Muscle layer of colon (tissue), 2 donors: ENCODE results near the gene CCDC93.

Experiments used
- H3K27ac ChIP-seq: one replicate; pipeline ENCODE4 v1.7.0; 2013; ENCODE audit warnings: low read depth, mild to moderate bottlenecking, low read length, moderate library complexity
- H3K27me3 ChIP-seq, 2 donors: one replicate each; pipeline ENCODE4 v1.7.0; 2013; ENCODE audit warnings: low read length in 2 of 2, mild to moderate bottlenecking in 2 of 2; ENCODE audit not compliant: insufficient read depth in 2 of 2, control insufficient read depth in 1 of 2
- H3K36me3 ChIP-seq: one replicate; pipeline ENCODE4 v1.7.0; 2013; ENCODE audit warnings: mild to moderate bottlenecking, low read length; ENCODE audit not compliant: insufficient read depth
- H3K4me1 ChIP-seq: one replicate; pipeline ENCODE4 v1.7.0; 2013; ENCODE audit warnings: mild to moderate bottlenecking, low read length; ENCODE audit not compliant: insufficient read depth
- H3K4me3 ChIP-seq, 2 donors: one replicate each; pipeline ENCODE4 v1.7.0; 2013; ENCODE audit warnings: low read length in 2 of 2, low read depth in 1 of 2, mild to moderate bottlenecking in 1 of 2, moderate library complexity in 1 of 2
- H3K9ac ChIP-seq: one replicate; pipeline ENCODE4 v1.7.0; 2013; ENCODE audit warnings: low read length
- H3K9me3 ChIP-seq: one replicate; pipeline ENCODE4 v1.7.0; 2013; ENCODE audit warnings: mild to moderate bottlenecking, low read length
- donor health status: abdominal sarcoma.
- donor health status: Adenocarcinoma of cecum.

The CCDC93 gene

DNA sequence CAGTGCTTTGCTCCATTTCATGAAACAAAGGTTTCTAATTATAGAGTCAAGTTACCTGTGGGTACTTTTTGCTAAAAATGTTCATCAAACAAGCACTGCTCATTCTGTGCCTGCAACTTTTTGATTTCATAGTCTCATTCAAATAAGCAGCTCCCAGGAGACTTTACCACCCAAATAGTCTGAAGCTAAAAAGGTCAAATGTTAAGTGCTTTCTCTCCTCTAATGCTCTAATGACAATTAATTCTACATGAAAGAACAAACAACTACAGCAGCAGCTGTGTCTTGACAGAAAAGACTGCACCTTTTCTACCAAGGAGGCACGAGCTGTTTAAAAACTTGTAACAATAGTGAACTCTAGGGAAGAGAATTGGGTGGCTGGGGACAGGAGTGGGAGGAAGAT is 65.3 kb downstream of the CCDC93 start:
- no peaks in the 10 kb centered on the region for H3K4me1 ChIP-seq
- H3K36me3 ChIP-seq, result peaks cover 95% of the 10 kb centered on the region
- no peak overlapping the region for H3K27ac ChIP-seq
- no peaks in the 10 kb centered on the region for H3K27me3 ChIP-seq
- H3K9me3 ChIP-seq, result no peaks in the 10 kb centered on the region
- H3K4me3 ChIP-seq, result no peak overlapping the region
- no peak overlapping the region for H3K9ac ChIP-seq

DNA sequence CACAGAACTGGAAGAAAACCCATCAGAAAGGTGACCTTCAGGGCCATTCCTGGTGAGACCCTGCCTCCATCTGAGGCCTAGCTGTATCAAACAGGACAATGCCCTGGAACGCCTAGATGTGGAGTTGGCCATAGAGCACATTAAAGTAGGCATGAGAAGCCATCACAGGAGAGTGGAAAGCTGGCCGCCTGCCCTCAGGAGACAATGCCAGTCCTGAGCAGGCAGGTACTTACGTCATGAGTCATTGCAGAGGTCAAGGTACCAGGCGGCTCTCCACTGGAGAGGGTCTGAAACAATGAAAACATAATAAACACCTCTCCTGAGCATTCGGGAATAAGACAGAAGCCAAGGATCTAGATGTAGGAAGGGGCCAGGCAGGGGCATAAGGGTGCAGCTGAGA is 68.6 kb downstream of the CCDC93 start:
- H3K27ac ChIP-seq, result no peak overlapping the region
- H3K4me1 ChIP-seq, result no peaks in the 10 kb centered on the region
- H3K27me3 ChIP-seq, result no peaks in the 10 kb centered on the region
- H3K9me3 ChIP-seq, result no peaks in the 10 kb centered on the region
- H3K9ac ChIP-seq, result no peak overlapping the region
- no peak overlapping the region for H3K4me3 ChIP-seq
- peaks cover 79% of the 10 kb centered on the region for H3K36me3 ChIP-seq

DNA sequence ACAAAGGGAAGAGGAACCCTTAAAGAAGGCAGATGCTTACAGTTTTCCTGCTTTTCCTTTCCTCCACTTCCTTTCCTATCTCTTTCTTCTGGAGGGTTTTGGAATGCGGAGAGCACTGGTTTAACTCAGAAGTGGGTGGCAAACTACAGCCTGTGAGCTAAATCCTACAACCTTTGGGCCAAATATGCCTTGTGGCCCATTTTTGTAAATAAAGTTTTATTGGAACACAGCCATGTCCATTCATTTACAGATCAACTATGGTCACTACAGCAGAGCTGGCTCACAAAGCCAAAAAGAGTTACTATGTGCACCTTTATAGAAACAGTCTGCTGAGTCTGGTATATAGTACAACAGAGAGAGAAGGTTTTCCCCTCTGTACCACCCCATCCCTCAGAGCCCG is 69.1 kb downstream of the CCDC93 start:
- H3K27ac ChIP-seq, result no peak overlapping the region
- peaks cover 79% of the 10 kb centered on the region for H3K36me3 ChIP-seq

DNA sequence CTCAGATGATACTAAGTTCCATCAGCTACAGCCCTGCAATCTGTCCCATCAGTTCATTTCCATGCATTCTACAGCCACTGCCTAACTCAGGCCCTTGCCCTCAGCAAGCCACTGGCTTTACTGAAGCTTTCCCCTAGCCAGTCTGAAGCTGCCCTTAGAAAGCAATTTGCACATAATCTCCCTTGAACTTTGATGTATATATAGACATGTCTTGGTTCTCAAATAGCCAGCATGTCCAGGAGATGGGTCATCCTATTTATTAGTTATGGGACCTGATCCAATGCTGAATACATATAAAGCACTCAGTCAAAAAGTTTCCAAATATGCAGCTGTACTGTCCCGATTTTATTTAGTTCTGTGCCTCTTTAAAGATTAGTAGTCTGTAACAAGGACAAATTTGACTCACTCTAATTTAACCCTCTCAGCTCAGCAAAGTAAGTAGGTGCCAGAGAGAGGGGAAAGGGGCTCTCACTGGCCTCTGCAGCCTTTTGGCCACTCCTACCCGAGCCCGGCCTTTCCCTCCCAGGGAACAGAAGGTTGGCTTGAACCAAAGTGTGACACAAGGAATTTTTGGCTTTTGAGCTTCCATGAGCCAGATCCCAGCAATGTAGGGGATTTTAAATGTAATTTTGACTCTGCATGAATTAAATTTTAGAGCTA is 70.7 kb downstream of the CCDC93 start:
- no peak overlapping the region for H3K4me3 ChIP-seq
- H3K36me3 ChIP-seq, result peaks cover 76% of the 10 kb centered on the region

More for the DNA sequence above, 69.1 kb downstream of the CCDC93 start:
- Histone ChIP-seq H3K27me3 (no peaks in the 10 kb centered on the region), H3K4me3 (no peak overlapping the region), H3K9me3 (no peaks in the 10 kb centered on the region), H3K4me1 (no peaks in the 10 kb centered on the region), H3K9ac (no peak overlapping the region)

DNA sequence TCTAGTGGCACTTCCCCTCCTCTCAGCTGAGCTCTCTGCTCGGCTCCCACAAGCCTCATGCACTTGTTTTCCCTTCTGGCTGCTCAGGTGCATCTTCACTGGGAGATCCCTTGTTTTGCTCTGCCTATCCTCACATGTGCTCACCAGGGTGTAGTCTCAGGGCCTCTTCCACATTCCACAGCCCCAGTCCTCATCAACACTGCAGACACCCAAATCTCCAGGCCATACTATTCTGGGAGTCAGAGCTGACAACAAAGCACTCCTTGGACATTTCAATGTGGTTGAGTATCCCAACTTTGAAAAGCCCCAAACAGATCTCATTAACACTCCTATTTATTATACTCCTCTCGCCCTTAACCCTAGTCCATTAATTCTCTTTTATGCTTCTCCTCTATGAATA is 71.3 kb downstream of the CCDC93 start:
- H3K9ac ChIP-seq, result no peak overlapping the region
- no peaks in the 10 kb centered on the region for H3K4me1 ChIP-seq
- H3K9me3 ChIP-seq, result no peaks in the 10 kb centered on the region
- no peak overlapping the region for H3K4me3 ChIP-seq
- no peak overlapping the region for H3K27ac ChIP-seq
- peaks cover 78% of the 10 kb centered on the region for H3K36me3 ChIP-seq
- no peaks in the 10 kb centered on the region for H3K27me3 ChIP-seq

More for the DNA sequence above, 70.7 kb downstream of the CCDC93 start:
- Histone ChIP-seq H3K4me1 (no peaks in the 10 kb centered on the region), H3K9ac (no peak overlapping the region), H3K27ac (no peak overlapping the region), H3K27me3 (no peaks in the 10 kb centered on the region), H3K9me3 (no peaks in the 10 kb centered on the region)

DNA sequence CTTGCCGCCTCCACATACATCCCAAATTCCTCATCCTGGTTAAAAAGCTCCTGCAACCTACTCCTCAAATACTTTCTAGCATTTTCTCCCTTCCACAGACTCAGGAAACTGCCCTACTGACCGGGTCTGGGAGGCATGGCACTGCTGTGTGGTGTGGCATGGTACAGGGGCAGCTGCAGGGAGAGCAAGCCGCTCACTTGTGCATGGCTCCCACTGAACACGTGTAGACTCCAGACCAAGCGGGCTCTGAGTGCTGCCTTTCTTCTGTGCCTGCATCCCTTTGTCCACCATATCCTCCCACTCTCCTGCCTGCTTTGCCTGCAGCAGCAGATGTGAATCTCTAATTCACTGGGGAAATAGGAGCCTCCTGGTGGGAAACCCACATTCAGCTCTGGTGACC is 72.2 kb downstream of the CCDC93 start:
- Histone ChIP-seq H3K4me1 (no peaks in the 10 kb centered on the region), H3K36me3 (peaks cover 73% of the 10 kb centered on the region), H3K9ac (no peak overlapping the region), H3K27ac (no peak overlapping the region), H3K9me3 (no peaks in the 10 kb centered on the region), H3K4me3 (no peak overlapping the region), H3K27me3 (no peaks in the 10 kb centered on the region)

DNA sequence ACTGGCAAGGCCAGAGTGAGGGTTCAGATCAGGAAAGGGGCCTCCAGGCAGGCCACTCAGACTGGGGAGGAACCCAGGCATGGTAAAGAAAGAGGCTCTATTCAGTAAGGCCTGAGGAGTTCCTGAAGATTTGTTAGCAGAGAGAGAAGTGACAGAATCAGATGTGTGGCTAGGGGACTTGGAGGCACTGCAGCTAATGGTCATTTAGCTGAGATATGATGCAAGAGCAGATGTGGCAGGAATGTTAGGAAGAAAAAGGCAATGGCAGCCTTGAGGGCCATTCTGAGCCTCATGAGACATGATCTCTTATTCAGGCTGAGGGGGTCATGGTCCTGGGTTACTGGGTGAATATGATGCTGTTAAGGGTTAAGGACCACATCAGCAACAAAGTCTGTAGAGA is 73.4 kb downstream of the CCDC93 start:
- no peak overlapping the region for H3K4me3 ChIP-seq
- no peak overlapping the region for H3K27ac ChIP-seq
- no peaks in the 10 kb centered on the region for H3K27me3 ChIP-seq
- H3K36me3 ChIP-seq, result peaks cover 62% of the 10 kb centered on the region
- no peaks in the 10 kb centered on the region for H3K9me3 ChIP-seq
- no peak overlapping the region for H3K9ac ChIP-seq
- H3K4me1 ChIP-seq, result no peaks in the 10 kb centered on the region

DNA sequence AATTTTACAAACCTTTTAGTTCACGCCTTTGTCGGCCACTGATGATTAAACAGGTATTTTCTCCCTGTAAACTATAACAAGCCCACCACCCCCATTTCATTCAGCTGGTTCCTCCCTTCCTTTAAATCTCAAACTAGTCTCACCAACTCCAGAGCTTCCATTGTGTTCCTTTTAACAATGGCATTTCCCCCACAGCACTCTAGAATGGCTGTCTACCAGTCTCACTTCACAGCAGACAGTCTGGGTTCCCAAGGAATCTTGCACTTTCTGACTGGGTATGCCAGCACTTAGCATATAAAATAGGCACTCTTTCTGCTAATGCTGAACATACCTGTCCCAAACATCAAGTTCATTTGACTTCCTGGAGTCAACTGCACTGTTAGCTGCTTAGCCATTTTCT is 75.3 kb downstream of the CCDC93 start:
- no peak overlapping the region for H3K4me3 ChIP-seq
- no peak overlapping the region for H3K27ac ChIP-seq
- peaks cover 61% of the 10 kb centered on the region for H3K36me3 ChIP-seq
- H3K4me1 ChIP-seq, result no peaks in the 10 kb centered on the region
- H3K9ac ChIP-seq, result no peak overlapping the region
- no peaks in the 10 kb centered on the region for H3K9me3 ChIP-seq
- no peaks in the 10 kb centered on the region for H3K27me3 ChIP-seq

DNA sequence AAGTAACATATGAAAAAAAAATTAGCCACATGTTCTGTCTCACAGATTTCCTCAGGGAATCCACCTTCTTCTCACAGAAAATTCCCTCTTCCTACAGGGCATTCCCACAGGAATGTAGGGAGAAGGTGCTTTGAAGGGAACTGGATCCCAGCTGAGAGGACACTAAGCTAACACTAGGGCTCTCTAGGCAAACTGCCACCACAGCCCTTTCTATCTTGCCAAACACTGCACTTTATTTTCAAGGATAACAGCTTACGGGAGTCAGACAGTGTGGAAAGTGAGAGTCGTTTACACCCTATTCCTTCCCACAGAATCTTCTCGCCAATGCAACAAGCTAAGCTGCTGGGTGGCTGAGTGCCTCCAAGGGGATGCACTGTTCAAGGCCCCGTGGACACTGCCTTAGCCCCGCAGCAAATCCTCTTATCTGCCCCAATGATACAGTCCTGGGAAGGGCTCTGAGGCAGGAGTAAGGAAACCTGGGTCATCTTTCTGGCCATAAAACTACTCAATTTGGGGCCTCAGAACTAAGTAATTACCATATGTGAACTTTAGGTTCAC is 76.9 kb downstream of the CCDC93 start:
- Histone ChIP-seq H3K36me3 (peaks cover 72% of the 10 kb centered on the region), H3K9me3 (no peaks in the 10 kb centered on the region), H3K4me3 (no peak overlapping the region), H3K27ac (no peak overlapping the region), H3K27me3 (no peaks in the 10 kb centered on the region), H3K9ac (no peak overlapping the region), H3K4me1 (no peaks in the 10 kb centered on the region)

DNA sequence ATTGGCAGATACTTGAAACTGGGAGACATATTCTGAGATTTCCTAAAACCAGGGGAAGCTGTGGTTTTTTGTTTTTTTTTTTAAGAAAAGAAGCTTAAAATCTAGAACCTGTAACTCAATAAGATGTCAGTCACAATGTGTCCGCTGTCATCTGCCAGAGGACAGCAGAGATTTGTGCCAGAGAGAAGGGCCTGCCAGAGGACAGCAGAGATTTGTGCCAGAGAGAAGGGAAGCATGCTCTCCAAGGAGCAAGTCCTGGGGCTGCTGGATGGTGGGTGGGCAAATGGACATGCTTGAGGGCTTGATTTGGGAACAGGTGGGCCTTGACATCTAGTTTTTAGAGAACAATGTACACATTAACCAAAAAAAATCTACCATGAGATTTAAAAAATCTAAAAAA is 77.9 kb downstream of the CCDC93 start:
- Histone ChIP-seq H3K27me3 (no peaks in the 10 kb centered on the region), H3K27ac (no peak overlapping the region), H3K4me3 (no peak overlapping the region), H3K9ac (no peak overlapping the region), H3K9me3 (no peaks in the 10 kb centered on the region), H3K36me3 (peaks cover 77% of the 10 kb centered on the region), H3K4me1 (no peaks in the 10 kb centered on the region)

DNA sequence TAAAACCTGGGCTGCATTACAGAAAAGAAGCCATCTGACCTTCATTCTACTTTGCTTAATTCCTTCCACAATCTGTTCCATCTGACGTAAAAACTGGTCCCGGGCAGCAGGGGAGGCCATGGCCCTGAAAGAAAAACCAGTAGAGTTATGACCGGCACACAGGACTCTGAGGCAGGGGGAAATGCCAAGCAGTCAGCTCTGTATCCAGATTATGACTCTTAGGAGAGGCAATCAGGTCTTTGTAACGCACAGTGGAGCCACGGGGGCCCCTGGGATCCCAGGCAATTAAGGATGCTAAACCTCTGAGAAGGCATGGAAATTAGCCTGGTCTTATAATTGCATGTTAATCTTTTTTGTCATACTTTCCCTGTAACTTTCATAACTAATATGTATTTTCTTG is 78.4 kb downstream of the CCDC93 start:
- H3K9ac ChIP-seq, result no peak overlapping the region
- H3K36me3 ChIP-seq, result peaks cover 77% of the 10 kb centered on the region
- no peaks in the 10 kb centered on the region for H3K9me3 ChIP-seq
- no peak overlapping the region for H3K4me3 ChIP-seq
- H3K4me1 ChIP-seq, result no peaks in the 10 kb centered on the region
- H3K27me3 ChIP-seq, result no peaks in the 10 kb centered on the region
- H3K27ac ChIP-seq, result no peak overlapping the region

DNA sequence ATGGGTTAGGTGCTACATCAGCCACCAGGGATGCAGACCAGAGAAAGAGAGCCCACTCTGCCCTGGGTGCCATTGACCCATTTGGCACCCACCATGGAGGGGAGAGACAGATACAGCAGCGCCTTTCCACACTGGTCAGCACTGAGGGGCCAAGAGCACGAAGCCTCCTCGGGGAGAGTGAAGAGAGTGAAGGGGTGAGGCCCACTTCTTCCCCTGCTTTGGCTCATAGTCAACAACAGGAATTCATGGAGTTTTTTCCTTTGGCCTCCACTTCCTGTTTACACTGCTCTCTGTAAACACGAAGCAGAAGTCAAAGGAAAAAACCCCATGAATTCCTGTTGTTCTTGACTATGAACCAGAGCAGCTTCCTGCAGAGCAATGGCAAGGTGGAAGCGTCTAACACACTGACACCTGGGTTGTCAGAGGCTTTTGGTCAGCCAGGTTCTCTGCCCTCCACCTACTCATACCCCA is 80.0 kb downstream of the CCDC93 start:
- Histone ChIP-seq H3K27me3 (no peaks in the 10 kb centered on the region), H3K9me3 (peaks cover 4% of the 10 kb centered on the region), H3K9ac (no peak overlapping the region), H3K36me3 (peaks cover 74% of the 10 kb centered on the region), H3K27ac (no peak overlapping the region), H3K4me1 (no peaks in the 10 kb centered on the region), H3K4me3 (no peak overlapping the region)
